HCEC 1CT (cell line): ENCODE measurements around the gene PITRM1.
A peak's percentile ranks its signal among the peaks of the same experiment; 100 is the strongest.

Experiments used
- DNase-seq: peaks from one replicate; pipeline ENCODE4 v3.0.0-alpha.2; 2017

Gene PITRM1

GRCh38 chr10:3136763-3137611 lies 35.6 kb downstream of the PITRM1 start:
- DNase-seq, result no peak

- DNase-seq, result no peak
Observed at GRCh38 chr10:3136336-3136735, 36.2 kb downstream of the PITRM1 start.

- DNase-seq, result no peak
Observed at GRCh38 chr10:3135006-3135405, 37.6 kb downstream of the PITRM1 start.

- DNase-seq, result no peak
Observed at GRCh38 chr10:3133948-3134347, 38.6 kb downstream of the PITRM1 start.

- DNase-seq, result no peak
Observed at GRCh38 chr10:3132036-3133025, 40.3 kb downstream of the PITRM1 start.

- peak; percentile 47 for DNase-seq
Observed at GRCh38 chr10:3131098-3131497, 41.5 kb downstream of the PITRM1 start.

GRCh38 chr10:3129581-3130340 lies 42.8 kb downstream of the PITRM1 start:
- DNase-seq, result no peak

- no peak for DNase-seq
Observed at GRCh38 chr10:3128379-3129130, 44.0 kb downstream of the PITRM1 start.

- DNase-seq, result no peak
Observed at GRCh38 chr10:3127921-3128320, 44.7 kb downstream of the PITRM1 start.

GRCh38 chr10:3126741-3127346 lies 45.7 kb downstream of the PITRM1 start:
- no peak for DNase-seq

- DNase-seq, result no peak
Observed at GRCh38 chr10:3126249-3126648, 46.3 kb downstream of the PITRM1 start.

- no peak for DNase-seq
Observed at GRCh38 chr10:3125527-3126170, 46.9 kb downstream of the PITRM1 start.

- DNase-seq, result no peak
Observed at GRCh38 chr10:3124412-3125175, 48.0 kb downstream of the PITRM1 start.

GRCh38 chr10:3123571-3124411 lies 48.8 kb downstream of the PITRM1 start:
- DNase-seq, result no peak

GRCh38 chr10:3122486-3123205 lies 49.9 kb downstream of the PITRM1 start:
- DNase-seq, result no peak

- no peak for DNase-seq
Observed at GRCh38 chr10:3122034-3122433, 50.5 kb downstream of the PITRM1 start.

GRCh38 chr10:3119796-3120459 lies 52.7 kb downstream of the PITRM1 start:
- peak; percentile 47 for DNase-seq

GRCh38 chr10:3118641-3119091 lies 53.9 kb downstream of the PITRM1 start:
- DNase-seq, result no peak
